Right ventricle myocardium superior (tissue), 1 donor: Measurements from ENCODE around the gene ADD1. TPM values are rescaled to one million over a fixed set of nuclear protein-coding genes. Genes with fewer than 3 reads are reported as not detected.
"Not testable (repeated sequence)": the region's sequence is repeated elsewhere in the genome, so short reads cannot be mapped to it uniquely, and the experiment has no call there.

Experiments
- ATAC-seq: fragments of 200-7000 bp; cut with Tn5 transposase; one replicate; pipeline ENCODE4 v1.9.1; 2020; ENCODE audit warnings: mild to moderate bottlenecking; ENCODE audit not compliant: poor library complexity
- DNase-seq: peaks from one replicate; pipeline ENCODE4 v3.0.0-alpha.2; 2020
- intact Hi-C: fragments of 100-400 bp; cut with DNase I; formaldehyde crosslinking; loops from one replicate; pipeline ENCODE4 v1.11.2; 2022
- total RNA-seq: library from RNA; stranded (reverse); fragmentation: NEBNext Ultra II Directional; extraction: Animal tissue kit (Norgen Biotek cat#: 25700); gene quantifications from one replicate; pipeline ENCODE4 v1.2.1, GENCODE V29; 2021
- donor health status: DM: no; HTN: yes; CAD: no; lungs with severe emphysema.

Gene ADD1
- total RNA-seq, 1 donor from 2014 or later = 217 TPM

GRCh38 chr4:2901186-2901585 lies 57.5 kb downstream of the ADD1 start:
- intact Hi-C loops = no loop called here

DNA sequence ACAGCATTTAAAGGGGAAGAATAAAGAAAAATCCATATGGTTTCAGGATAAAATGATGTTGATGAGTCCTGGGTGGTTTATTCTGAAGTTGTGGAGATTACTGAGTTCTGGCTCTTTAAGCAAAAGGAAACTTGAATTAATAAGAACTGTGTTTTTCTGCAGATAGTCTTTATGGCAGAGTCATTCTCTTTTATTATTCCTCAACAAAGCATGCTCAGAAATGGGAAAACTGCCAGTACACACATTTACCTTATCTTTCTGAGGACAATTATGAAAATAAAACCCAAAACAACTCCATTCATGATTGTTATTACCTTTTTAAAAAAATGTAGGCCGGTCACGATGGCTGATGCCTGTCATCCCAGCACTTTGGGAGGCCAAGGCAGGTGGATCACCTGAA lies 58.5 kb downstream of the ADD1 start:
- DNase-seq (no peak), ATAC-seq (no peak)
- intact Hi-C loops = no loop called here

More at GRCh38 chr4:2901186-2901585, 57.5 kb downstream of the ADD1 start:
- DNase-seq = no peak
- no peak for ATAC-seq

GRCh38 chr4:2905544-2905943 lies 61.9 kb downstream of the ADD1 start:
- intact Hi-C loops = no loop called here
- ATAC-seq = no peak
- no peak for DNase-seq

DNA sequence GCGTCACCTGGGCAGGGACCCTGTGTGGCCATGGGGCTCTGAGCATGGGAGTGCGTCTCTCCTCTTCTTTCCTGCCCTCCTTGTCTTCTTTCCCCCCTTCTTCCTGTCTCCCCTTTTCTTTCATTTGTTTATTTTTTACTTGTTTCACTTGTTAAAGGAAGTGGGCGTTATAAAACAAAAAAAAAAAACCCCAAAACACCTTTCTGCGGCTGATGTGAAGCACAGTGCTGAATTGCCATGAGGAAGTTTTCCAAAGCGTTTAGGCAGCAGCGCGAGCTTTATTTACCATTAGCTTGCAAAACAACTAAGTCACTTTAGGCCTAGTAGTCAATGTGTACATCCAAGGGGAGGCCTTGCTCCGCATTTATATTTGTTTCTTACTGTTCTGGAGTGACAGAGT lies 62.6 kb downstream of the ADD1 start:
- intact Hi-C loops = no loop called here
- ATAC-seq = no peak
- no peak for DNase-seq

- intact Hi-C loops = no loop called here
These were observed 63.6 kb downstream of the ADD1 start for GRCh38 chr4:2907226-2907625.

DNA sequence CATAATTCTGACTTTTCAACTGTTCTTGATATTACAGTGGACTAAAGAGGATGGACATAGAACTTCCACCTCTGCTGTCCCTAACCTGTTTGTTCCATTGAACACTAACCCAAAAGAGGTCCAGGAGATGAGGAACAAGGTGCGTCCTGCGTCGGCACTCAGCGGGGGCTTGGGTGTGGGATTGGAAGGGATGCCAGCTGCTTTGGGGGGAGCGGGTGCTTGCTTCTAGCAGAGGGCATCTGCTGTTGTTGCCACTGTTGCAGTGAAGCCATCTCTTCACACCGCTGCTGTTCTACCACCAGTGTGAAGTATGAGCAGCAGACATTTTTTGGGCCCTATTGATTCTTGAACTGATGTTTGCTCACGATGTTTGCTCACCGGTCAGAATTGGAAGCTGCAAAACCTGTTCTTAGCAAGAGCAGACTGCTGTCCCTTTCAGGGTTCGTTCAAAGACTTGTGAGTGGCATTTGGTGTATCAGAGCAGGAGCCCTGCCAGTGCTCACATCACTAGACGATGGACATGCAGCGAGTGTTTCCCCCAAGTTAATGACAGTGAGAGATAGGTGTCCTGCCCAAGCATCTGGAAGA lies 64.2 kb downstream of the ADD1 start:
- DNase-seq (no peak), ATAC-seq (no peak)
- intact Hi-C loops = no loop called here

More at GRCh38 chr4:2907226-2907625, 63.6 kb downstream of the ADD1 start:
- ATAC-seq (no peak), DNase-seq (no peak)

- intact Hi-C loops = no loop called here
- DNase-seq = no peak
- no peak for ATAC-seq
These were observed 65.0 kb downstream of the ADD1 start for GRCh38 chr4:2908686-2909085.

DNA sequence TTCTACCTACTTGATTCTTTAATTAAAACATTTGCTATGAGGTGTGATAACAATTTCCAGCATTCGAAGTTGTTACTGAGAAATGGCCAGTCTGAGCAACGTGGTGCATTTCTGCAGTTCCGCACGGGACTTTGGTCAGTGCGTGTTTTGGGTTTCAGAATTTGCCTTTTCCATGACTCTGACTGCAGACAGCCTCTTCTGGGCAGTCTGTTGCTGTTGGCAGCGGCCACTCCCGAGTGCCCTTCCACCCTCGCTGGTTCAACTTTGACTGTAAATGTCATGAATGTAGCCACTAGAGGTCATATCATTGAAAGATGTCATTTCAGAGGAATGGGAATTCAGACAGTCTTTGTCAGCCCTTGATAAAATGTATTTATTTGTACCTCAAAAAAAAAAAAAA lies 65.9 kb downstream of the ADD1 start:
- intact Hi-C loops = no loop called here
- ATAC-seq (peak; percentile 48), DNase-seq (no peak)

GRCh38 chr4:2910409-2910808 lies 66.8 kb downstream of the ADD1 start:
- intact Hi-C loops = no loop called here
- ATAC-seq (no peak), DNase-seq (no peak)

- intact Hi-C loops = no loop called here
- DNase-seq (no peak), ATAC-seq (no peak)
These were observed 68.2 kb downstream of the ADD1 start for GRCh38 chr4:2911868-2912267.

DNA sequence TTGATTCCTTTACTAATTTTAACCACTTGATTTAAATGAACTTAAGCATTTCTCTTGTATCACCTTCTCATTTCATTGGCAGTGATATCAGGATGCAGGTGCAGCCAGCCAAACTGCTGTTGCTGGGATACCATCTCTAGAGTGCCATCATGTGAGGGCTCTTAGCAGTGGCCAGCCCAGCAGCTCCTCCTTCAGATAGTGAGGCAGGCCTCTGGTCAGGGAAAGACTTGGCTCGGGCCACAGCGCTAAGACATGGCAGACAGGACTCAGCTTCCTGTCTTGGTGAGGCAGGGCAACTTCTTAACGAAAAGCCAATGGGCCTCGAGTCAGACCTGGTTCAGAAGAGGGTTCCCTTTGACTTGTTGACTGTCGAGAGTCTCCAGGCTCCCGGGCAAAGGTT lies 69.5 kb downstream of the ADD1 start:
- peak; percentile 68 for ATAC-seq
- intact Hi-C loops = no loop called here
- peak; percentile 52 for DNase-seq

- intact Hi-C loops = no loop called here
- DNase-seq (no peak), ATAC-seq (no peak)
These were observed 70.8 kb downstream of the ADD1 start for GRCh38 chr4:2914256-2915126.

DNA sequence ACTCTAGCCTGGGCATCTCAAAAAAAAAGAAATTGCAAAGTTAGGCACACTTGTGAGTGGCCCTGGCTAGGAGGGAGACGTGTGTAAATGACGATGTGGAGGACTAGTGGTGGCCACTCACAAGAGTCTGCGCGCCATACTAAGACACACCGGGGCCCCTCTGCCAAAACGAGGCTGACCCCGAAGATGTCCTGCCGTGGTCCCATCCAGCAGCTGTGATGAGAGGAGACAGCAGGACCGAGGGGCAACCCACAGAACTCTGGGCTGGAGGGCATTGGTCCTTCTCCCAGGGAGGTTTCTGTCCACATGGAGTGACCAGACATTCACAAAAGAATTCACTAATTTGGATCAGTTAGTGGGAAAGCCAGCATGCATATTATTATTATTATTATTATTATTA lies 72.1 kb downstream of the ADD1 start:
- no peak for ATAC-seq
- intact Hi-C loops = no loop called here
- DNase-seq = no peak

DNA sequence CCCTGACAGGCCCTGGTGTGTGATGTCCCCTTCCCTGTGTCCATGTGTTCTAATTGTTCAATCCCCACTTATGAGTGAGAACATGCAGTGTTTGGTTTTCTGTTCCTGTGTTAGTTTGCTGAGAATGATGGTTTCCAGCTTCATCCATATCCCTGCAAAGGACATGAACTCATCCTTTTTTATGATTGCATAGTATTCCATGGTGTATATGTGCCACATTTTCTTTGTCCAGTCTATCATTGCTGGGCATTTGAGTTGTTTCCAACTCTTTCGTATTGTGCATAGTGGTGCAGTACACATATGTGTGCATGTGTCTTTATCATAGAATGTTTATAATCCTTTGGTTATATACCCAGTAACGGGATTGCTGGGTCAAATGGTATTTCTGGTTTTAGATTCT lies 73.1 kb downstream of the ADD1 start:
- DNase-seq, intact Hi-C loops, ATAC-seq: not testable (repeated sequence)

GRCh38 chr4:2918300-2918699 lies 74.7 kb downstream of the ADD1 start:
- DNase-seq, intact Hi-C loops, ATAC-seq: not testable (repeated sequence)

- intact Hi-C loops, ATAC-seq, DNase-seq: not testable (repeated sequence)
These were observed 75.1 kb downstream of the ADD1 start for GRCh38 chr4:2918714-2919113.

DNA sequence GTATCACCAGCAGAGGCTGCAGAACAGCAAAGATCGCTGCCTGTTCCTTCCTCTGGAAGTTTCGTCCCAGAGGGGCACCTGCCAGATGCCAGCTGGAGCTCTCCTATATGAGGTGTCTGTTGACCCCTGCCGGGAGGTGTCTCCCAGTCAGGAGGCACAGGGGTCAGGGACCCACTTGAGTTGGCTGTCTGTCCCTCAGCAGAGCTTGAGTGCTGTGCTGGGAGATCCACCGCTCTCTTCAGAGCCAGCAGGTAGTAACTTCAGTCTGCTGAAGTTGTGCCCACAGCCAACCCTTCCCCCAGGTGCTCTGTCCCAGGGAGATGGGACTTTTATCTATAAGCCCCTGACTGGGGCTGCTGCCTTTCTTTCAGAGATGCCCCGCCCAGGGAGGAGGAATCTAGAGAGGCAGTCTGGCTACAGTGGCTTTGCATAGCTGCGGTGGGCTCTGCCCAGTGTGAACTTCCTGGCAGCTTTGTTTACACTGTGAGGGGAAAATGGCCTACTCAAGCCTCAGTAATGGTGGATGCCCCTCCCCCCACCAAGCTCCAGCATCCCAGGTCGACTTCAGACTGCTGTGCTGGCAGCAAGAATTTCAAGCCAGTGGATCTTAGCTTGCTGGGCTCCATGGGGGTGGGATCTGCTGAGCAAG lies 78.9 kb downstream of the ADD1 start:
- ATAC-seq, DNase-seq, intact Hi-C loops: not testable (repeated sequence)

DNA sequence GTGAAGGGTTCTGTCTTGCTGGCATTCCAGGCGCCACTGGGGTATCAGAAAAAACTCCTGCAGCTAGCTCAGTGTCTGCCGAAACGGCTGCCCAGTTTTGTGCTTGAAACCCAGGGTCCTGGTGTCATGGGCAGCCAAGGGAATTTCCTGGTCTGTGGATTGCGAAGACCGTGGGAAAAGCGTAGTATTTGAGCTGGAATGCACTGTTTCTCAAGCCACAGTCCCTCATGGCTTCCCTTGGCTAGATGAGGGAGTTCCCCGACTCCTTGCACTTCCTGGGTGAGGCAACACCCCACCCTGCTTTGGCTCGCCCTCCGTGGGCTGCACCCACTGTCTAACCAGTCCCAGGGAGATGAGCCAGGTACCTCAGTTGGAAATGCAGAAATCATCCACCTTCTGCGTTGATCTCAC lies 79.5 kb downstream of the ADD1 start:
- no peak for DNase-seq
- ATAC-seq = no peak
- intact Hi-C loops = no loop called here

GRCh38 chr4:2923668-2924173 lies 80.1 kb downstream of the ADD1 start:
- ATAC-seq (no peak), DNase-seq (no peak)

More at GRCh38 chr4:2923668-2924173, 80.1 kb downstream of the ADD1 start:
- intact Hi-C loops = no loop called here
